A549 (cell line): ENCODE results near the gene PRCD.

ENCODE experiments used
- CTCF ChIP-seq: fragments of >200 bp; sonication (Bioruptor Twin); formaldehyde crosslinking; IDR thresholded peaks from 3 replicates; pipeline ENCODE4 v1.5.1; 2016
- JUNB ChIP-seq: fragments of >200 bp; sonication (Bioruptor Twin); formaldehyde crosslinking; IDR thresholded peaks from 2 replicates; pipeline ENCODE4 v1.6.1; 2016
- MAFK ChIP-seq: fragments of 450-650 bp; IDR thresholded peaks from 2 replicates; pipeline ENCODE4 v1.6.1; 2014; ENCODE audit not compliant: partially characterized antibody
- POLR2A ChIP-seq: IDR thresholded peaks from 2 replicates; pipeline ENCODE4 v1.6.1; 2012; ENCODE audit warnings: mild to moderate bottlenecking, low read length
- POLR2AphosphoS2 ChIP-seq: conservative IDR thresholded peaks from 2 replicates; pipeline ENCODE4 v1.6.1; 2012; ENCODE audit warnings: low read length, improper control_type of control experiment, inconsistent platforms
- RCOR1 ChIP-seq: fragments of 150-350 bp; IDR thresholded peaks from 2 replicates; pipeline ENCODE4 v1.6.1; 2014; ENCODE audit warnings: antibody characterized with exemption, low read length, low read depth
- RFX5 ChIP-seq: fragments of 450-650 bp; IDR thresholded peaks from 2 replicates; pipeline ENCODE4 v1.7.1; 2014; ENCODE audit warnings: antibody characterized with exemption, mild to moderate bottlenecking, moderate library complexity
- ZNF302 ChIP-seq: fragments of 250-450 bp; sonication (Bioruptor Pico); IDR thresholded peaks from 2 replicates; pipeline ENCODE4 v1.9.0; 2021; ENCODE audit warnings: inconsistent platforms, mild to moderate bottlenecking, moderate library complexity

- no peak for TF ChIP-seq POLR2AphosphoS2
- no peak for TF ChIP-seq CTCF
- TF ChIP-seq RFX5 = no peak
- no peak for TF ChIP-seq JUNB
- TF ChIP-seq MAFK = no peak
- TF ChIP-seq POLR2A = no peak
- TF ChIP-seq RCOR1 = no peak
- no peak for TF ChIP-seq ZNF302 (CRISPR knock-in tag)
Observed at GRCh38 chr17:76582660-76583059, 42.8 kb downstream of the PRCD start.
